Occipital lobe (tissue), 2 donors: ENCODE results near the gene KDM4D. TPM values are rescaled to one million over a fixed set of nuclear protein-coding genes. Genes with fewer than 3 reads are reported as not detected.
"Not testable (repeated sequence)": the region's sequence is repeated elsewhere in the genome, so short reads cannot be mapped to it uniquely, and the experiment has no call there.

ENCODE experiments used
- DNase-seq: peaks from one replicate; lab custom pipeline; 2025; lab: John Stamatoyannopoulos, UW
- total RNA-seq: library from RNA; depleted of rRNA; stranded (reverse); fragments of >200 nt; gene quantifications from one replicate; pipeline ENCODE4 v1.2.3, GENCODE V29; 2014

KDM4D gene
- total RNA-seq, 1 donor from 2014 or later = 1.9 TPM

GRCh38 chr11:94958121-94958696 is 15.3 kb upstream of the KDM4D start:
- DNase-seq = no peak

GRCh38 chr11:94959179-94959578 is 14.3 kb upstream of the KDM4D start:
- no peak for DNase-seq

- no peak for DNase-seq
These were observed 13.0 kb upstream of the KDM4D start for GRCh38 chr11:94960488-94960887.

GRCh38 chr11:94961255-94961654 is 12.3 kb upstream of the KDM4D start:
- no peak for DNase-seq

GRCh38 chr11:94964934-94965333 is 8.6 kb upstream of the KDM4D start:
- DNase-seq = no peak

GRCh38 chr11:94968334-94968958 is 5.1 kb upstream of the KDM4D start:
- no peak for DNase-seq

- DNase-seq = no peak
These were observed 810 bp upstream of the KDM4D start for GRCh38 chr11:94972700-94973098.

- no peak for DNase-seq
These were observed 669 bp downstream of the KDM4D start for GRCh38 chr11:94974178-94974577.

GRCh38 chr11:94975599-94975998 is 2.1 kb downstream of the KDM4D start:
- no peak for DNase-seq

- no peak for DNase-seq
These were observed 13.9 kb downstream of the KDM4D start for GRCh38 chr11:94987378-94987777.

- no peak for DNase-seq
These were observed 15.2 kb downstream of the KDM4D start for GRCh38 chr11:94988748-94989147.

- DNase-seq = no peak
These were observed 20.0 kb downstream of the KDM4D start for GRCh38 chr11:94993400-94993943.

- no peak for DNase-seq
These were observed 23.9 kb downstream of the KDM4D start for GRCh38 chr11:94997437-94997836.

- no peak for DNase-seq
These were observed 24.8 kb downstream of the KDM4D start for GRCh38 chr11:94998285-94998684.

- DNase-seq = no peak
These were observed 30.2 kb downstream of the KDM4D start for GRCh38 chr11:95003716-95004115.

- DNase-seq = no peak
These were observed 32.1 kb downstream of the KDM4D start for GRCh38 chr11:95005642-95006041.

- no peak for DNase-seq
These were observed 37.9 kb downstream of the KDM4D start for GRCh38 chr11:95011376-95011775.

- DNase-seq = no peak
These were observed 40.8 kb downstream of the KDM4D start for GRCh38 chr11:95014184-95014821.

GRCh38 chr11:95016139-95016538 is 42.6 kb downstream of the KDM4D start:
- DNase-seq = no peak

- not testable (repeated sequence) for DNase-seq
These were observed 48.0 kb downstream of the KDM4D start for GRCh38 chr11:95021468-95021867.

GRCh38 chr11:95024958-95025357 is 51.4 kb downstream of the KDM4D start, which contains the start of gene KDM4E:
Gene KDM4E, plus strand, starts transcription at chr11:95025258. Its CDS starts 300 bp downstream, at chr11:95025558.
- DNase-seq = no peak

- not testable (repeated sequence) for DNase-seq
These were observed 52.1 kb downstream of the KDM4D start for GRCh38 chr11:95025594-95025993.

GRCh38 chr11:95028357-95028756 is 54.8 kb downstream of the KDM4D start:
- no peak for DNase-seq
